G401.6 (cell line): ENCODE results near the gene CLDN14.

Experiments used
- FAIRE-seq: peaks from 2 replicates; lab custom pipeline; 2012; peaks lifted over from hg19 to GRCh38; lab: Jason Lieb, UNC

Gene CLDN14

GRCh38 chr21:36479415-36480402, at the start of gene CLDN14:
TSS of gene CLDN14 (minus strand) at chr21:36480122. CDS start at chr21:36461695, 18,427 bp downstream.
- no peak for FAIRE-seq

- FAIRE-seq: no peak
Observed at GRCh38 chr21:36528716-36529115, 48.8 kb upstream of the CLDN14 start.

GRCh38 chr21:36527317-36527716, 47.4 kb upstream of the CLDN14 start:
- FAIRE-seq: no peak

- no peak for FAIRE-seq
Observed at GRCh38 chr21:36526104-36526503, 46.2 kb upstream of the CLDN14 start.

- no peak for FAIRE-seq
Observed at GRCh38 chr21:36524477-36524876, 44.6 kb upstream of the CLDN14 start.

- FAIRE-seq: no peak
Observed at GRCh38 chr21:36522219-36522808, 42.4 kb upstream of the CLDN14 start.

GRCh38 chr21:36518883-36519492, 39.1 kb upstream of the CLDN14 start:
- no peak for FAIRE-seq

GRCh38 chr21:36517366-36518075, 37.6 kb upstream of the CLDN14 start:
- no peak for FAIRE-seq

GRCh38 chr21:36516281-36516680, 36.4 kb upstream of the CLDN14 start:
- FAIRE-seq: no peak

GRCh38 chr21:36513430-36513829, 33.5 kb upstream of the CLDN14 start:
- FAIRE-seq: no peak

- FAIRE-seq: no peak
Observed at GRCh38 chr21:36512971-36513370, 33.0 kb upstream of the CLDN14 start.

- FAIRE-seq: no peak
Observed at GRCh38 chr21:36511484-36512220, 31.7 kb upstream of the CLDN14 start.

GRCh38 chr21:36510911-36511310, 31.0 kb upstream of the CLDN14 start:
- FAIRE-seq: no peak

GRCh38 chr21:36509973-36510664, 30.2 kb upstream of the CLDN14 start:
- FAIRE-seq: no peak

- no peak for FAIRE-seq
Observed at GRCh38 chr21:36508948-36509347, 29.0 kb upstream of the CLDN14 start.

GRCh38 chr21:36507397-36508018, 27.6 kb upstream of the CLDN14 start:
- no peak for FAIRE-seq

- no peak for FAIRE-seq
Observed at GRCh38 chr21:36506482-36506881, 26.6 kb upstream of the CLDN14 start.

GRCh38 chr21:36504067-36505058, 24.4 kb upstream of the CLDN14 start:
- peak; percentile 84 for FAIRE-seq

GRCh38 chr21:36502365-36502764, 22.4 kb upstream of the CLDN14 start:
- no peak for FAIRE-seq

GRCh38 chr21:36501589-36501892, 21.6 kb upstream of the CLDN14 start:
- no peak for FAIRE-seq
